Uterus (tissue), 4 donors: ENCODE results near the gene C5orf15. TPM values are rescaled to one million over a fixed set of nuclear protein-coding genes. Genes with fewer than 3 reads are reported as not detected.

ENCODE experiments used
- DNase-seq, 2 donors: peaks; one replicate each; pipeline ENCODE4 v3.0.0-alpha.2; 2019 to 2020
- H3K27ac ChIP-seq, 2 donors: fragments of 200-600 bp; sonication (generic); 1 replicate in 1 of 2; 2 replicates in 1 of 2; pipeline ENCODE4 v1.5.1; 2016 to 2018
- H3K27me3 ChIP-seq, 2 donors: fragments of 200-600 bp; sonication (generic); one replicate each; pipeline ENCODE4 v1.5.1; 2018 to 2019; ENCODE audit warnings: control low read depth in 1 of 2
- H3K36me3 ChIP-seq, 2 donors: fragments of 200-600 bp; sonication (generic); one replicate each; pipeline ENCODE4 v1.5.1; 2019; ENCODE audit warnings: control low read depth in 1 of 2
- H3K4me1 ChIP-seq, 2 donors: fragments of 200-600 bp; sonication (generic); one replicate each; pipeline ENCODE4 v1.5.1; 2018 to 2019; ENCODE audit warnings: control low read depth in 1 of 2
- H3K4me3 ChIP-seq, 2 donors: fragments of 200-600 bp; sonication (generic); 1 replicate in 1 of 2; 2 replicates in 1 of 2; pipeline ENCODE4 v1.5.1; 2018 to 2019; ENCODE audit warnings: mild to moderate bottlenecking in 1 of 2
- H3K9me3 ChIP-seq, 2 donors: fragments of 200-600 bp; sonication (generic); one replicate each; pipeline ENCODE4 v1.5.1; 2019; ENCODE audit warnings: control low read depth in 1 of 2
- POLR2A ChIP-seq, 2 donors: fragments of 450-650 bp; IDR thresholded peaks; one replicate each; pipeline ENCODE4 v1.6.1; 2016; ENCODE audit warnings: antibody characterized with exemption in 2 of 2, mild to moderate bottlenecking in 1 of 2, moderate library complexity in 1 of 2
- intact Hi-C: fragments of 100-400 bp; cut with DNase I; formaldehyde crosslinking; loops from one replicate; pipeline ENCODE4 v1.15.1; 2023; ENCODE audit warnings: low total_unique reads
- total RNA-seq, 4 donors: library from RNA; depleted of rRNA in 3 of 4; stranded (reverse); fragments of >200 nt in 3 of 4; gene quantifications; one replicate each; pipeline versions ENCODE4 v1.1.0 to v1.2.4, GENCODE V29; 2014 to 2023
- TF ChIP-seq, protein P1 (sequence below), 4 experiments: fragments of 200-600 bp in 2 of 4; fragments of 450-650 bp in 2 of 4; sonication (generic) in 2 of 4; IDR thresholded peaks; one replicate each; pipeline ENCODE4 v1.5.1; 2016 to 2019; ENCODE audit warnings: antibody characterized with exemption in 4 of 4, mild to moderate bottlenecking in 2 of 4, moderate library complexity in 1 of 4
- donor health status: DM: yes; HTN: yes; CAD: no.

C5orf15 gene
- total RNA-seq, 4 donors from 2014 or later, result 10.5 to 98.9 (median 27.5) TPM

DNA sequence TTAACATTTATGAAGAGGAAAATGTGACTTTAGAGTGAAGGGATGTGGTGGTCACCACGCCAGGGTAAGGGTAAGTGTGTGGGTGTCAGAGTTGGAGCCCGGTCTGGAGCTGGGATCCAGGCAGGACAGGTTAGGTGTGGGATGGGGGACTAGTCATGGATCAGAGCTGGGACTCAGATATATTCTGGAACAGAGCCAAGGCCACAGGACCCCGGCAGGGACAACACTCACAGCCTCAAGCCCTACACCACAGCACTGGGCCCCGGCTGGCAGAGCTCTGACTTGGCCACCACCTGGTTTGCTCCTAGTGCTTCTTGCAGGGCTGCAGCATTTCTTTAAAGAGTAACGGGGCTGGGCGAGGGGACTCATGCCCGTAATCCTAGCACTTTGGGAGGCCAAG is 47.4 kb downstream of the C5orf15 start:
- Histone ChIP-seq H3K27me3 (no peaks in the 10 kb centered on the region), H3K4me1 (no peaks in the 10 kb centered on the region), H3K9me3 (no peaks in the 10 kb centered on the region), H3K36me3 (no peaks in the 10 kb centered on the region), H3K4me3 (no peak overlapping the region), H3K27ac (no peak overlapping the region)
- TF ChIP-seq, protein P1, sequence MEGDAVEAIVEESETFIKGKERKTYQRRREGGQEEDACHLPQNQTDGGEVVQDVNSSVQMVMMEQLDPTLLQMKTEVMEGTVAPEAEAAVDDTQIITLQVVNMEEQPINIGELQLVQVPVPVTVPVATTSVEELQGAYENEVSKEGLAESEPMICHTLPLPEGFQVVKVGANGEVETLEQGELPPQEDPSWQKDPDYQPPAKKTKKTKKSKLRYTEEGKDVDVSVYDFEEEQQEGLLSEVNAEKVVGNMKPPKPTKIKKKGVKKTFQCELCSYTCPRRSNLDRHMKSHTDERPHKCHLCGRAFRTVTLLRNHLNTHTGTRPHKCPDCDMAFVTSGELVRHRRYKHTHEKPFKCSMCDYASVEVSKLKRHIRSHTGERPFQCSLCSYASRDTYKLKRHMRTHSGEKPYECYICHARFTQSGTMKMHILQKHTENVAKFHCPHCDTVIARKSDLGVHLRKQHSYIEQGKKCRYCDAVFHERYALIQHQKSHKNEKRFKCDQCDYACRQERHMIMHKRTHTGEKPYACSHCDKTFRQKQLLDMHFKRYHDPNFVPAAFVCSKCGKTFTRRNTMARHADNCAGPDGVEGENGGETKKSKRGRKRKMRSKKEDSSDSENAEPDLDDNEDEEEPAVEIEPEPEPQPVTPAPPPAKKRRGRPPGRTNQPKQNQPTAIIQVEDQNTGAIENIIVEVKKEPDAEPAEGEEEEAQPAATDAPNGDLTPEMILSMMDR (IDR thresholded peaks at IDR 0.05), result no peak
- no peak for TF ChIP-seq POLR2A (IDR thresholded peaks at IDR 0.05)
- intact Hi-C loops, result no loop called here
- no peak for DNase-seq

DNA sequence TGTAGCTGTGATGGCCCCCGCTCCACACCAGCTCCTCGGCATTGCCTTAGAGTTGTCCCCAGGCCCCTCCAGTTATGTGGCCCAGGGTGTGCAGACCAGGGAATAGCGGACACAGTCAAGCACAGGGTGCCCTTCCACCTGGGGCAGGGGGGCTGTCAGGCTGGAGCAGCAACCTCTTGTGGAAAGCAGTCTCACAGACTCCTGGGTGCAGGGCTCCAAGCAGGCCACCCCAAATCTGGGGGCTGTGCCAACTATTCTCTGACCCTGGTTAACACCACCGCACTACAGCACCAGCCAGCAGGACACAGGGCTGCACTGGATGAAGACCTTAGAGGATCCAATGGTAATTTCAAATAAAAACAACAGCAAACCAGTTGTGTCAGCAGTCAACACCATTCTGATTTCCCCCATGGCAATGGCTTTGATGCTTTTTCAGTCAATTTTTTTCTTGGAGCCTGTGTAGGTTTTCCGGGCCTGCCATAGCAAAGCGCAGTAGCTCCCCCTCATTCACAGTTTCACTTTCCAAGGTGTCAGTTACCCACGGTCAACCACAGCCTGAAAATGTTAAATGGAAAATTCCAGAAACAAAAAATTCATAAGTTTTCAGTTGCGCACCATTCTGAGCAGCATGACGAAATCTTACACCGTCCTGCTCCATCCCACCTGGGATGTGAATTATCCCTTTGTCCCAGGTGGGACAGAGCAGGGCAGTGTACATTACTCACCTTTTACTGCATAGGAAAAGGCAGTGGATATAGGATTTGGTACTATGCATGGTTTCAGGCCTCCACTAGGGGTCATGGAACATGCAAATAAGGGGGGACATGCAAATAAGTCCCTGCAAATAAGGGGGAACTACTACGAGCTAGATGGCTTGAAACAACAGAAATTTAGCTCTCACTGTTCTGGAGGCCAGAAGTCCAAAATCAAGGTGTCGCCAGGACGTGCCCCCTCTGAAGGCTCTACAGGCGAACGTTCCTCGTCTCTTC is 49.0 kb downstream of the C5orf15 start:
- no peak overlapping the region for H3K4me3 ChIP-seq
- no peaks in the 10 kb centered on the region for H3K4me1 ChIP-seq
- no peak for DNase-seq
- intact Hi-C loops, result no loop called here
- H3K27ac ChIP-seq, result no peak overlapping the region
- no peaks in the 10 kb centered on the region for H3K36me3 ChIP-seq
- H3K27me3 ChIP-seq, result no peaks in the 10 kb centered on the region
- no peak for TF ChIP-seq POLR2A (IDR thresholded peaks at IDR 0.05)
- H3K9me3 ChIP-seq, result no peaks in the 10 kb centered on the region

DNA sequence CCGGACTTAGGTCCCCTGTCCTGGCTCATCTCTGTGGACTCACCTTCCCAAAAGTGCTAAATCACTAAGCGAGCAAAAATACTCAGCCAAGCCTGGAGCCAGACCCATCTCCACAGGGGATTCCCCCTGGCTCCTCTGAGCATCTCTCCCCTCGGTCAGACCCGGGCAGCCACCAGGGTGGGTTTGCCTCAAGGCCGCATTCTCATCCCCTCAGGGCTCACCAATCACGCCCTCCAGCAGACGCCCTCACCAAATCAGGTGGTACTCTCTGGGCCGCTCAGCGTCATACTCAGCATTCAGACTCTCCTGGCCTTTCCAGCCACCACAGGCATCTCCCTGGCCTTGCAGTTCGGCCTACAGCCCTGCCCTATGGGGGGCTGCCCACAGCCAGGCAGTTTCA is 49.7 kb downstream of the C5orf15 start:
- Histone ChIP-seq H3K9me3 (no peaks in the 10 kb centered on the region), H3K27ac (no peak overlapping the region), H3K4me1 (no peaks in the 10 kb centered on the region), H3K4me3 (no peak overlapping the region), H3K27me3 (no peaks in the 10 kb centered on the region), H3K36me3 (no peaks in the 10 kb centered on the region)
- intact Hi-C loops, result no loop called here
- no peak for DNase-seq
- TF ChIP-seq, protein P1 (IDR thresholded peaks at IDR 0.05), result no peak
- TF ChIP-seq POLR2A (IDR thresholded peaks at IDR 0.05), result no peak

DNA sequence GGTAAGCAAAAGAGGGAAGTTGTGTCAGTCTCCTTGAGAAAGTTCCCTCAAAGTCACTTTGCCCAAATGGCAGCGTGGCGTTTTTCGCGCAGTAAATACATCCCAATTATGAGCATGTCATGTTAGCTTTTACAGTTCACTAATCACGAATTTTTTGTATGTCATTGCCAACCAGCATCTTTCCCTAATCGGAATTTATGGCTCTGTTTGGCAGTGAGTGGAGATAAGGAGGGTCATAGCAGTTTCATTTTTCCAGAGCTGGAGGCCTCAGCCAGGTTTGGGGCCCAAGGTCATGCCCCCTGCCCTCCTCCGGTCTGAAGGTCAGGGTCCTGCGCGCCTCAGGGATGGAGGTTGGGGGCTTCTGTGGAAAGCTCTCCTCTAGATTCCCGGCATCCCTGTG is 50.1 kb downstream of the C5orf15 start:
- intact Hi-C loops, result no loop called here
- no peaks in the 10 kb centered on the region for H3K4me1 ChIP-seq
- H3K27me3 ChIP-seq, result no peaks in the 10 kb centered on the region
- no peak for DNase-seq
- no peaks in the 10 kb centered on the region for H3K9me3 ChIP-seq
- no peaks in the 10 kb centered on the region for H3K36me3 ChIP-seq
- TF ChIP-seq, protein P1 (IDR thresholded peaks at IDR 0.05), result no peak
- no peak for TF ChIP-seq POLR2A (IDR thresholded peaks at IDR 0.05)
- no peak overlapping the region for H3K4me3 ChIP-seq
- no peak overlapping the region for H3K27ac ChIP-seq

DNA sequence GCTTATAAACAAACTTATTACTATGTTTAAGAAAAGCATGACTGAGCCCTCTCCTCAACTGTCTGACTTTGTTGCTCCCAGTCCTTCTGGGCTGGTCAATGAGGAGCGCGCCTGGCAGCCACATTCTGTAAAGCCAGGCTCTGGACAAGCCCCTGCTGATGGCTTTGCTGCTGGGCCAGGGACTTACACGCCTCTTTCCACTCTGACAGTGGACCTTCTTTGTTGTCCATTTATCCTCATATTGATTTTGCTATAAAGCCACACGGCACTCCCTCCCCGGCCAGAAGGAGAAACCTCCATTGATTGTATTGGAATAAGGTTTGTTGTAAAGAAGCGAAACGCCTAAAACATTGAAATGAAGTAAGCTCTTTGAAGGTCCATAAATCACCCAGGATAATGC is 50.6 kb downstream of the C5orf15 start:
- Histone ChIP-seq H3K36me3 (no peaks in the 10 kb centered on the region), H3K4me3 (no peak overlapping the region), H3K27ac (no peak overlapping the region), H3K4me1 (no peaks in the 10 kb centered on the region), H3K27me3 (no peaks in the 10 kb centered on the region), H3K9me3 (no peaks in the 10 kb centered on the region)
- no peak for DNase-seq
- TF ChIP-seq POLR2A (IDR thresholded peaks at IDR 0.05), result no peak
- TF ChIP-seq, protein P1 (IDR thresholded peaks at IDR 0.05), result no peak
- intact Hi-C loops, result no loop called here
